GM12878 (cell line): ENCODE data around the gene CDC27. TPM values are rescaled to one million over a fixed set of nuclear protein-coding genes. Genes with fewer than 3 reads are reported as not detected.

Experiments used
- ATAC-seq: fragments of 200-7000 bp; cut with Tn5 transposase; 3 replicates; pipeline ENCODE4 v1.9.1; 2020; ENCODE audit warnings: mild to moderate bottlenecking, moderate library complexity
- BruUV-seq: library from RNA; stranded (reverse); fragments of 400-500 nt; replicated peaks from 2 replicates; lab custom pipeline; 2021; lab: Mats Ljungman, UMichigan
- CTCF ChIA-PET: fragments of 300-600 bp; sonication (Branson Sonifier 250); formaldehyde crosslinking; extraction: SDS; loops from one replicate; lab custom pipeline; 2021; ENCODE audit warnings: inconsistent platforms; lab: Yijun Ruan, JAX
- POLR2A ChIA-PET: fragments of 350-600 bp; formaldehyde crosslinking; extraction: SDS; loops from one replicate; lab custom pipeline; 2021; ENCODE audit warnings: inconsistent platforms; lab: Charles Lee
- RAD21 ChIA-PET: fragments of 300-600 bp; sonication (Branson Sonifier 250); formaldehyde crosslinking; loops from one replicate; lab custom pipeline; 2023; ENCODE audit warnings: antibody characterized with exemption; ENCODE audit not compliant: unreplicated experiment; lab: Charles Lee
- SMC1A ChIA-PET: fragments of 300-600 bp; sonication (Branson Sonifier 250); formaldehyde crosslinking; loops from one replicate; lab custom pipeline; 2023; ENCODE audit not compliant: unreplicated experiment, uncharacterized antibody; lab: Charles Lee
- DNase-seq: peaks from one replicate; pipeline ENCODE4 v3.0.0-alpha.2; 2011; ENCODE audit warnings: low read depth, low spot score
- FAIRE-seq: peaks from 3 replicates; lab custom pipeline; 2011; peaks lifted over from hg19 to GRCh38; lab: Jason Lieb, UNC
- H2AFZ ChIP-seq: 2 replicates; pipeline ENCODE4 v1.6.0; 2011; ENCODE audit warnings: low read depth, low read length, control low read depth; ENCODE audit not compliant: control insufficient read depth
- H3K27ac ChIP-seq: 2 replicates; pipeline ENCODE4 v1.5.1; 2011; ENCODE audit warnings: control low read depth; ENCODE audit not compliant: control insufficient read depth, insufficient read depth
- H3K27me3 ChIP-seq, 2 experiments: replicated peaks in 1 of 2; 2 replicates each; pipeline versions ENCODE4 v1.6.0 to v1.6.1; 2011; ENCODE audit warnings: low read length in 1 of 2; ENCODE audit not compliant: control insufficient read depth in 2 of 2, insufficient read depth in 2 of 2
- H3K36me3 ChIP-seq, 2 experiments: 2 replicates each; pipeline ENCODE4 v1.5.1; 2011; ENCODE audit warnings: low read length in 1 of 2; ENCODE audit not compliant: control insufficient read depth in 2 of 2, insufficient read depth in 2 of 2
- H3K4me1 ChIP-seq: 2 replicates; pipeline ENCODE4 v1.6.1; 2011; ENCODE audit warnings: mild to moderate bottlenecking, low read length, moderate library complexity, mixed read lengths; ENCODE audit not compliant: control insufficient read depth, insufficient read depth
- H3K4me2 ChIP-seq: 2 replicates; pipeline ENCODE4 v1.6.0; 2011; ENCODE audit warnings: control low read depth; ENCODE audit not compliant: control insufficient read depth, insufficient read depth
- H3K4me3 ChIP-seq: fragments of 200-600 bp; sonication (generic); 2 replicates; pipeline ENCODE4 v1.5.1; 2016
- H3K79me2 ChIP-seq: 2 replicates; pipeline ENCODE4 v1.6.0; 2011; ENCODE audit warnings: low read length; ENCODE audit not compliant: control insufficient read depth, insufficient read depth
- H3K9ac ChIP-seq: 2 replicates; pipeline ENCODE4 v1.8.0; 2011; ENCODE audit warnings: low read length, control low read depth, mixed read lengths; ENCODE audit not compliant: control insufficient read depth, insufficient read depth
- H3K9me3 ChIP-seq: replicated peaks from 3 replicates; pipeline ENCODE4 v1.5.1; 2011; ENCODE audit warnings: mild to moderate bottlenecking, low read length; ENCODE audit not compliant: control insufficient read depth, insufficient read depth
- H4K20me1 ChIP-seq: 2 replicates; pipeline ENCODE4 v1.6.0; 2011; ENCODE audit not compliant: control insufficient read depth, insufficient read depth
- E2F4 ChIP-seq: IDR thresholded peaks from 2 replicates; pipeline ENCODE4 v1.6.1; 2012; ENCODE audit warnings: low read depth, low read length, improper control_type of control experiment
- EED ChIP-seq: sonication (generic); IDR thresholded peaks from 2 replicates; pipeline ENCODE4 v1.6.1; 2016; ENCODE audit warnings: antibody characterized with exemption, low read depth
- FOXK2 ChIP-seq: fragments of 450-650 bp; IDR thresholded peaks from 2 replicates; pipeline ENCODE4 v1.6.1; 2017; ENCODE audit warnings: mild to moderate bottlenecking, moderate library complexity
- FOXM1 ChIP-seq: IDR thresholded peaks from 2 replicates; pipeline ENCODE4 v1.6.1; 2012; ENCODE audit warnings: low read depth, mild to moderate bottlenecking, inconsistent platforms, low read length, moderate library complexity
- JUND ChIP-seq: IDR thresholded peaks from 2 replicates; pipeline ENCODE4 v1.6.1; 2012; ENCODE audit warnings: low read depth, mild to moderate bottlenecking, low read length, improper control_type of control experiment, moderate library complexity
- MEF2A ChIP-seq: IDR thresholded peaks from 2 replicates; pipeline ENCODE4 v1.6.1; 2011; ENCODE audit warnings: low read depth, mild to moderate bottlenecking, low read length, moderate library complexity; ENCODE audit not compliant: insufficient read depth
- NBN ChIP-seq: fragments of 450-650 bp; IDR thresholded peaks from 2 replicates; pipeline ENCODE4 v1.6.1; 2016
- NR2F1 ChIP-seq: fragments of 450-650 bp; conservative IDR thresholded peaks from 2 replicates; pipeline ENCODE4 v1.6.1; 2017; ENCODE audit warnings: mild to moderate bottlenecking
- RFX5 ChIP-seq: IDR thresholded peaks from 2 replicates; pipeline ENCODE4 v1.6.1; 2011; ENCODE audit warnings: low read depth, low read length, improper control_type of control experiment
- RUNX3 ChIP-seq: IDR thresholded peaks from 2 replicates; pipeline ENCODE4 v1.6.1; 2012; ENCODE audit warnings: low read length, inconsistent platforms
- WRNIP1 ChIP-seq: IDR thresholded peaks from 2 replicates; pipeline ENCODE4 v1.6.1; 2011; ENCODE audit warnings: low read depth, low read length, improper control_type of control experiment, borderline replicate concordance
- YY1 ChIP-seq: IDR thresholded peaks from 2 replicates; pipeline ENCODE4 v1.6.1; 2011; ENCODE audit warnings: low read depth, mild to moderate bottlenecking, low read length
- WGBS: methylation state at CpG from one replicate; pipeline ENCODE4 v1.1.6; 2016; ENCODE audit warnings: low lambda C conversion rate; ENCODE audit not compliant: insufficient replicate concordance, insufficient coverage; ENCODE audit errors: missing lambda C conversion rate; 5-methylcytosine and 5-hydroxymethylcytosine counted together
- in situ Hi-C: fragments of 300-500 bp; cut with MboI; formaldehyde crosslinking; loops from 9 replicates; pipeline ENCODE4 v1.14.3; 2018; ENCODE audit warnings: mixed read lengths
- intact Hi-C: fragments of 100-400 bp; cut with micrococcal nuclease; formaldehyde crosslinking; loops from one replicate; pipeline ENCODE4 v1.14.2; 2022; ENCODE audit not compliant: unreplicated experiment
- polyA plus RNA-seq, 11 experiments: library from polyadenylated mRNA; depleted of rRNA in 4 of 11; unstranded in 6 of 11; stranded (reverse) in 5 of 11; fragments of >200 nt; fragmentation: Nextera tagmentation in 4 of 11; fragmentation: Illumina TruSeq in 1 of 11; extraction: Ambion mirVana in 4 of 11; extraction: Trizol in 1 of 11; gene quantifications; 1 replicate in 1 of 11; 2 replicates in 10 of 11; pipeline versions ENCODE4 v1.2.1 to v1.2.3, GENCODE V29; 2011 to 2016; ENCODE audit warnings: inconsistent platforms in 2 of 11, missing spikeins in 2 of 11, low read depth in 1 of 11
- total RNA-seq, 4 experiments: library from RNA; depleted of rRNA in 3 of 4; stranded (reverse); fragments of >200 nt in 3 of 4; fragmentation: Illumina TruSeq in 1 of 4; extraction: Trizol in 1 of 4; gene quantifications; 2 replicates each; pipeline versions ENCODE4 v1.2.1 to v1.2.3, GENCODE V29; 2013 to 2021
- TF ChIP-seq, protein P1 (sequence below): fragments of 450-650 bp; IDR thresholded peaks from 2 replicates; pipeline ENCODE4 v1.6.1; 2017; ENCODE audit warnings: mild to moderate bottlenecking
- TF ChIP-seq, protein P2 (sequence below): fragments of 450-650 bp; IDR thresholded peaks from 2 replicates; pipeline ENCODE4 v1.6.1; 2014; ENCODE audit warnings: mild to moderate bottlenecking

CDC27 gene
- total and polyA plus RNA-seq, 10 of the 15 experiments (the other 5 are each of a cell fraction or from before 2014, with no cell fraction given), result 23.2 to 138 (median 97.8) TPM

DNA sequence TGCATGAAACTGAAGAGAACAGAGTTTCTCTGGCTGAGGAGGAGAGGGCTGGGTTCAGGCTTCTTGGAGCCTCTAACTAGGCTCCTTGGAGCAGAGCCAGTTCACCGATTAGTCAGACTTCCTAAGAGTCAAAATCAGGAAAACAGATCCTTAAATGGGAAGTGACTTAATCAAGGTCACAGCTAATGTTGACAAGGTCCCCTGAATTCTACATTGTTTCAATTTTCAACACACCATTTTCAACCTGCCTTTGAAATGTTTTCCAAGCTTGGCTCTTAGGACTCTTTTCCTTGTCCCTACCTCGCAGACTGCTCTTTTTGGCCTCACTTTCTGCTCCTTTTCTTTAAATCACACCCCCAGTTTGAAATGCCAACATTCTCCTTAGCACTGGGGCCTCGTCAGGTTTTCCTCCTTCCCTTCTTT lies 36.4 kb upstream of the CDC27 start:
- H3K79me2 ChIP-seq, result no peaks in the 10 kb centered on the region
- WGBS, result 33% methylated on average over 3 of the region's 3 CpGs
- BruUV-seq, result no TSS peak
- intact Hi-C loops, result no loop called here
- H3K4me1 ChIP-seq, result peaks cover 8% of the 10 kb centered on the region
- H3K27me3 ChIP-seq, result no peaks in the 10 kb centered on the region; a peak in 1 of 4 replicates
- TF ChIP-seq YY1, result no peak
- TF ChIP-seq RFX5, result no peak
- no peak for TF ChIP-seq FOXM1
- TF ChIP-seq NBN, result no peak
- TF ChIP-seq, all 136 proteins: peak for 0
- no peak overlapping the region for H3K4me2 ChIP-seq
- H2AFZ ChIP-seq, result no peak overlapping the region
- H3K9ac ChIP-seq, result no peak overlapping the region
- no peaks in the 10 kb centered on the region for H4K20me1 ChIP-seq
- ChIA-PET CTCF (interaction anchor here (1.0 to 2.1 kb wide), 2 partner anchors 90 to 91 kb away, joined by 3 to 9 read pairs; no protein-coding TSS in a partner anchor), RAD21 (interaction anchor here (0.7 to 2.2 kb wide), 2 partner anchors 84 to 90 kb away, joined by 4 to 7 read pairs; no protein-coding TSS in a partner anchor), SMC1A (interaction anchor here (1.5 to 2.6 kb wide), 2 partner anchors 90 to 92 kb away, joined by 3 to 11 read pairs; no protein-coding TSS in a partner anchor), POLR2A (no interaction called here)
- H3K36me3 ChIP-seq, result no peaks in the 10 kb centered on the region
- no peak for FAIRE-seq
- no peak for ATAC-seq
- DNase-seq, result no peak
- no peaks in the 10 kb centered on the region; the same call in 2 of the 3 replicates for H3K9me3 ChIP-seq
- in situ Hi-C loops, result no loop called here
- H3K27ac ChIP-seq, result no peak overlapping the region
- H3K4me3 ChIP-seq, result no peak overlapping the region

DNA sequence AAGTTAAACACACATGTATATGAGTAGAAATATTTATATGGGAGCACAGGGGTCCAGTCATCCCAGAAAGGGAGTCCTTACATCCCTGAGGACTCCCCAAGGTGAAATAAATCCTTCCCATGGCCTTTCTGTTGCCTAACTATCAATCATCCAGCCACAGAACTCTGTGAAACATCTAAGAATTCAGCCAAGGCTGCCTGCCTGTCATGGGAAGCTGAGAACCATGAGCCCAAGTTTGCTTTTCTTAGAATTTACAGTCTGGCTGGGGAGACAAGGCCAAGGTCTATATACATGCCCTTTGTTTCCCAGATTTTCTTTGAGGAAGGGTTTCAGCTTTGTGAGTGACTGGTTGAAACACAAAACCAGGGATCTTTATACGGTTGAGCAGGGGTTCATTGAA lies 35.9 kb upstream of the CDC27 start:
- in situ Hi-C loops, result no loop called here
- TF ChIP-seq E2F4 (no peak), WRNIP1 (no peak), FOXK2 (no peak), JUND (no peak), NR2F1 (no peak), EED (no peak), MEF2A (no peak), RUNX3 (no peak)
- TF ChIP-seq, protein P1, sequence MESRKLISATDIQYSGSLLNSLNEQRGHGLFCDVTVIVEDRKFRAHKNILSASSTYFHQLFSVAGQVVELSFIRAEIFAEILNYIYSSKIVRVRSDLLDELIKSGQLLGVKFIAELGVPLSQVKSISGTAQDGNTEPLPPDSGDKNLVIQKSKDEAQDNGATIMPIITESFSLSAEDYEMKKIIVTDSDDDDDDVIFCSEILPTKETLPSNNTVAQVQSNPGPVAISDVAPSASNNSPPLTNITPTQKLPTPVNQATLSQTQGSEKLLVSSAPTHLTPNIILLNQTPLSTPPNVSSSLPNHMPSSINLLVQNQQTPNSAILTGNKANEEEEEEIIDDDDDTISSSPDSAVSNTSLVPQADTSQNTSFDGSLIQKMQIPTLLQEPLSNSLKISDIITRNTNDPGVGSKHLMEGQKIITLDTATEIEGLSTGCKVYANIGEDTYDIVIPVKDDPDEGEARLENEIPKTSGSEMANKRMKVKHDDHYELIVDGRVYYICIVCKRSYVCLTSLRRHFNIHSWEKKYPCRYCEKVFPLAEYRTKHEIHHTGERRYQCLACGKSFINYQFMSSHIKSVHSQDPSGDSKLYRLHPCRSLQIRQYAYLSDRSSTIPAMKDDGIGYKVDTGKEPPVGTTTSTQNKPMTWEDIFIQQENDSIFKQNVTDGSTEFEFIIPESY, result no peak
- TF ChIP-seq, protein P2, sequence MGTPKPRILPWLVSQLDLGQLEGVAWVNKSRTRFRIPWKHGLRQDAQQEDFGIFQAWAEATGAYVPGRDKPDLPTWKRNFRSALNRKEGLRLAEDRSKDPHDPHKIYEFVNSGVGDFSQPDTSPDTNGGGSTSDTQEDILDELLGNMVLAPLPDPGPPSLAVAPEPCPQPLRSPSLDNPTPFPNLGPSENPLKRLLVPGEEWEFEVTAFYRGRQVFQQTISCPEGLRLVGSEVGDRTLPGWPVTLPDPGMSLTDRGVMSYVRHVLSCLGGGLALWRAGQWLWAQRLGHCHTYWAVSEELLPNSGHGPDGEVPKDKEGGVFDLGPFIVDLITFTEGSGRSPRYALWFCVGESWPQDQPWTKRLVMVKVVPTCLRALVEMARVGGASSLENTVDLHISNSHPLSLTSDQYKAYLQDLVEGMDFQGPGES, result no peak

More for the DNA sequence above, 35.9 kb upstream of the CDC27 start:
- Histone ChIP-seq H3K4me2 (no peak overlapping the region), H3K79me2 (no peaks in the 10 kb centered on the region), H3K36me3 (no peaks in the 10 kb centered on the region), H3K9me3 (no peaks in the 10 kb centered on the region; the same call in 2 of the 3 replicates), H3K27ac (no peak overlapping the region), H3K27me3 (no peaks in the 10 kb centered on the region; a peak in 1 of 4 replicates), H4K20me1 (no peaks in the 10 kb centered on the region), H3K4me1 (peaks cover 4% of the 10 kb centered on the region), H2AFZ (no peak overlapping the region), H3K4me3 (no peak overlapping the region), H3K9ac (no peak overlapping the region)
- DNase-seq (no peak), ATAC-seq (no peak), FAIRE-seq (no peak)
- WGBS, result 0% methylated on average over 1 of the region's 1 CpG
- SMC1A ChIA-PET, result interaction anchor here (1.5 to 2.6 kb wide), 2 partner anchors 91 to 92 kb away, joined by 3 to 11 read pairs; no protein-coding TSS in a partner anchor
- CTCF ChIA-PET, result interaction anchor here (1.3 to 2.1 kb wide), 2 partner anchors 90 to 391 kb away, joined by 3 to 9 read pairs; no protein-coding TSS in a partner anchor
- POLR2A ChIA-PET, result no interaction called here
- no TSS peak for BruUV-seq
- RAD21 ChIA-PET, result interaction anchor here (0.7 to 2.2 kb wide), 2 partner anchors 84 to 91 kb away, joined by 4 to 7 read pairs; no protein-coding TSS in a partner anchor
- intact Hi-C loops, result no loop called here
